ENCODE data around the gene CORO2B. TPM values are rescaled to one million over a fixed set of nuclear protein-coding genes. Genes with fewer than 3 reads are reported as not detected.

CORO2B gene
- total and polyA plus RNA-seq, 2 of the 4 experiments (the other 2 are of a cell fraction): 9.3 to 39.3 TPM

DNA sequence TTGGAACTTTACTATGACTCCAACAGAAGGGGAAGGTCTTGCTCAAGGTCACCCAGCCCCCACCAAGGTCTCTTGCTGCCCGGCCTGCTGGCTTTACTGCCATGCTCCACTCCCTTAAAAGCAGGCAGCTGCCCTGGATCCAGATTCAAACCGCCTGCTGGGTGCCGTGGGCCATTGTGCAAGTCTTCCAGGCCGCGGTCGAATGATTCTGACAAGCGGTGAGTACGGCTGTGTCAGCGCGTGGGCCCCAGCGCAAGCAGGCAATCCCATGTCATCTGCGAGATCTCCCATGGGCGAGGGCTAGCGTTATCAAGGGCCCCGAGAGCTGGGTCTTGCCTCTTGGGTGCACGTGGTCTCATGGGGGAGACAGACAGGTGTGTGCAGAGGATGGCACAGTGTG lies 37.6 kb downstream of the CORO2B start:
- Histone ChIP-seq H4K8ac (ENCODE audit: low read depth in 2 of 2, low read length in 2 of 2) (no peak overlapping the region), H3K14ac (replicated peaks; ENCODE audit: low read depth, low read length) (no peak overlapping the region; the same call in 1 of the 2 replicates), H4K5ac (ENCODE audit: low read depth, low read length) (no peak overlapping the region), H4K91ac (ENCODE audit: insufficient read depth, low read depth, low read length) (no peak overlapping the region), H3K27me3 (ENCODE audit: control insufficient read depth, insufficient read depth, low read length) (no peaks in the 10 kb centered on the region), H2BK120ac (ENCODE audit: low read depth, low read length) (no peak overlapping the region; the same call in 1 of the 2 replicates), H3K23ac (ENCODE audit: low read depth, low read length) (no peak overlapping the region), H2AK5ac (ENCODE audit: low read depth, low read length) (peak overlapping the region; percentile 40; the same call in 1 of the 2 replicates), H2AFZ (replicated peaks; ENCODE audit: low read length, poor library complexity) (no peak overlapping the region), H3K79me1 (ENCODE audit: low read depth in 1 of 2, low read length in 2 of 2) (peaks cover 19 to 72% of the 10 kb centered on the region in 2 experiments; a peak in 3 of 4 replicates), H3K4me2 (ENCODE audit: low read depth, low read length) (no peak overlapping the region), H2BK5ac (ENCODE audit: low read depth, low read length, poor library complexity, severe bottlenecking) (no peak overlapping the region), H3K9me3 (ENCODE audit: control insufficient read depth, insufficient read depth, low read length) (no peaks in the 10 kb centered on the region), H3K27ac (ENCODE audit: insufficient read depth, low read length) (no peak overlapping the region), H3K56ac (ENCODE audit: extremely low read depth, insufficient read depth, low read length) (no peak overlapping the region), H3K4ac (ENCODE audit: low read depth, low read length) (peak overlapping the region; percentile 17; the same call in 1 of the 2 replicates), H2BK15ac (ENCODE audit: low read depth, low read length) (no peak overlapping the region; the same call in 2 of the 3 replicates), H2BK20ac (ENCODE audit: low read depth, low read length) (peak overlapping the region; percentile 35; the same call in 1 of the 2 replicates), H3K36me3 (ENCODE audit: control insufficient read depth, insufficient read depth, low read length) (no peaks in the 10 kb centered on the region), H4K20me1 (ENCODE audit: insufficient read depth, low read length) (peaks cover 3% of the 10 kb centered on the region; the same call in 1 of the 2 replicates), H3K18ac (ENCODE audit: low read depth, low read length) (no peak overlapping the region), H3K4me3 (ENCODE audit: insufficient read depth, low read depth, low read length) (no peak overlapping the region), H3K9me1 (ENCODE audit: insufficient read depth, low read length) (peaks cover 14% of the 10 kb centered on the region), H2AK9ac (replicated peaks; ENCODE audit: low read depth, low read length, poor library complexity) (no peak overlapping the region), H3K4me1 (ENCODE audit: control insufficient read depth, insufficient read depth, low read length) (peaks cover 27% of the 10 kb centered on the region), H3K9ac (ENCODE audit: low read depth, low read length) (no peak overlapping the region)
- in situ Hi-C loops (cut with MboI; ENCODE audit: low sequenced_read_pairs) (no loop called here), dilution Hi-C loops (cut with HindIII; ENCODE audit: low sequenced_read_pairs, unreplicated experiment) (no loop called here), intact Hi-C loops (cut with micrococcal nuclease) (no loop called here)
- 93% methylated on average over 10 of the region's 16 CpGs; no CpG with 5 or more reads in 1 of the 2 experiments for WGBS, 2 experiments (ENCODE audit: extremely low coverage in 2 of 2, insufficient read length in 1 of 2)
- ChIA-PET CTCF (no interaction called here), POLR2A (ENCODE audit: unreplicated experiment) (no interaction called here)
- no peak for ATAC-seq (ENCODE audit: low read depth)
- no TSS peak for BruUV-seq (replicated peaks)
- no peak for TF ChIP-seq RAD21 (IDR thresholded peaks at IDR 0.05; ENCODE audit: low read length)
- no peak for TF ChIP-seq CEBPB (IDR thresholded peaks at IDR 0.05; ENCODE audit: low read depth, low read length)
- no peak for TF ChIP-seq MXI1 (IDR thresholded peaks at IDR 0.05; ENCODE audit: borderline replicate concordance, low read depth, low read length)
- no peak for TF ChIP-seq MAFK (IDR thresholded peaks at IDR 0.05; ENCODE audit: low read depth, low read length)
- TF ChIP-seq SMC3 (IDR thresholded peaks at IDR 0.05; ENCODE audit: low read depth, low read length): no peak
- TF ChIP-seq RFX5 (IDR thresholded peaks at IDR 0.05; ENCODE audit: low read depth, low read length): no peak
- TF ChIP-seq, protein P1, sequence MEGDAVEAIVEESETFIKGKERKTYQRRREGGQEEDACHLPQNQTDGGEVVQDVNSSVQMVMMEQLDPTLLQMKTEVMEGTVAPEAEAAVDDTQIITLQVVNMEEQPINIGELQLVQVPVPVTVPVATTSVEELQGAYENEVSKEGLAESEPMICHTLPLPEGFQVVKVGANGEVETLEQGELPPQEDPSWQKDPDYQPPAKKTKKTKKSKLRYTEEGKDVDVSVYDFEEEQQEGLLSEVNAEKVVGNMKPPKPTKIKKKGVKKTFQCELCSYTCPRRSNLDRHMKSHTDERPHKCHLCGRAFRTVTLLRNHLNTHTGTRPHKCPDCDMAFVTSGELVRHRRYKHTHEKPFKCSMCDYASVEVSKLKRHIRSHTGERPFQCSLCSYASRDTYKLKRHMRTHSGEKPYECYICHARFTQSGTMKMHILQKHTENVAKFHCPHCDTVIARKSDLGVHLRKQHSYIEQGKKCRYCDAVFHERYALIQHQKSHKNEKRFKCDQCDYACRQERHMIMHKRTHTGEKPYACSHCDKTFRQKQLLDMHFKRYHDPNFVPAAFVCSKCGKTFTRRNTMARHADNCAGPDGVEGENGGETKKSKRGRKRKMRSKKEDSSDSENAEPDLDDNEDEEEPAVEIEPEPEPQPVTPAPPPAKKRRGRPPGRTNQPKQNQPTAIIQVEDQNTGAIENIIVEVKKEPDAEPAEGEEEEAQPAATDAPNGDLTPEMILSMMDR (conservative IDR thresholded peaks at IDR 0.05; ENCODE audit: low read depth, low read length): no peak
- TF ChIP-seq, protein P2, sequence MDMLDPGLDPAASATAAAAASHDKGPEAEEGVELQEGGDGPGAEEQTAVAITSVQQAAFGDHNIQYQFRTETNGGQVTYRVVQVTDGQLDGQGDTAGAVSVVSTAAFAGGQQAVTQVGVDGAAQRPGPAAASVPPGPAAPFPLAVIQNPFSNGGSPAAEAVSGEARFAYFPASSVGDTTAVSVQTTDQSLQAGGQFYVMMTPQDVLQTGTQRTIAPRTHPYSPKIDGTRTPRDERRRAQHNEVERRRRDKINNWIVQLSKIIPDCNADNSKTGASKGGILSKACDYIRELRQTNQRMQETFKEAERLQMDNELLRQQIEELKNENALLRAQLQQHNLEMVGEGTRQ (IDR thresholded peaks at IDR 0.05; ENCODE audit: low read depth, low read length): no peak
- no peak for TF ChIP-seq BHLHE40 (IDR thresholded peaks at IDR 0.05; ENCODE audit: low read depth, low read length)
- no peak for TF ChIP-seq POLR2A (IDR thresholded peaks at IDR 0.05; ENCODE audit: low read depth, low read length)
- no peak for DNase-seq
